LNCAP (cell line): Measurements from ENCODE around the gene WDR72.

Experiments
- CTCF ChIP-seq: fragments of 450-650 bp; IDR thresholded peaks from 2 replicates; pipeline ENCODE4 v1.5.1; 2017; ENCODE audit warnings: mild to moderate bottlenecking

Gene WDR72

GRCh38 chr15:53539878-53540277 is 219.6 kb downstream of the WDR72 start:
- no peak for TF ChIP-seq CTCF

- TF ChIP-seq CTCF, result no peak
These were observed 222.9 kb downstream of the WDR72 start for GRCh38 chr15:53536479-53537120.

- TF ChIP-seq CTCF, result no peak
These were observed 223.6 kb downstream of the WDR72 start for GRCh38 chr15:53535886-53536285.

- no peak for TF ChIP-seq CTCF
These were observed 225.2 kb downstream of the WDR72 start for GRCh38 chr15:53534105-53534839.

GRCh38 chr15:53530761-53531160 is 228.7 kb downstream of the WDR72 start:
- TF ChIP-seq CTCF, result no peak

GRCh38 chr15:53527996-53528395 is 231.5 kb downstream of the WDR72 start:
- no peak for TF ChIP-seq CTCF

- TF ChIP-seq CTCF, result no peak
These were observed 233.6 kb downstream of the WDR72 start for GRCh38 chr15:53525894-53526293.
